ENCODE data around the gene NFIC. TPM values are rescaled to one million over a fixed set of nuclear protein-coding genes. Genes with fewer than 3 reads are reported as not detected.

NFIC gene
- polyA plus RNA-seq, 1 experiment: 5.0 TPM

GRCh38 chr19:3455393-3455955, 89.1 kb downstream of the NFIC start:
- CTCF ChIA-PET: no interaction called here
- POLR2A ChIA-PET: no interaction called here
- Histone ChIP-seq H3K4me3 (ENCODE audit: low read depth, low read length) (no peak overlapping the region), H3K27me3 (ENCODE audit: control insufficient read depth, insufficient read depth, low read length) (no peaks in the 10 kb centered on the region), H3K36me3 (ENCODE audit: control insufficient read depth, insufficient read depth, low read length) (peaks cover 42% of the 10 kb centered on the region)
- no peak for DNase-seq (ENCODE audit: low read depth)
- TF ChIP-seq CTCF (IDR thresholded peaks at IDR 0.05; ENCODE audit: insufficient read depth, low read depth, low read length): no peak

GRCh38 chr19:3455960-3456601, 89.7 kb downstream of the NFIC start:
- Histone ChIP-seq H3K27me3 (ENCODE audit: control insufficient read depth, insufficient read depth, low read length) (no peaks in the 10 kb centered on the region), H3K36me3 (ENCODE audit: control insufficient read depth, insufficient read depth, low read length) (peaks cover 42% of the 10 kb centered on the region), H3K4me3 (ENCODE audit: low read depth, low read length) (no peak overlapping the region)
- CTCF ChIA-PET: no interaction called here
- no peak for DNase-seq (ENCODE audit: low read depth)
- POLR2A ChIA-PET: no interaction called here
- no peak for TF ChIP-seq CTCF (IDR thresholded peaks at IDR 0.05; ENCODE audit: insufficient read depth, low read depth, low read length)

- no peak for DNase-seq (ENCODE audit: low read depth)
- Histone ChIP-seq H3K27me3 (ENCODE audit: control insufficient read depth, insufficient read depth, low read length) (no peaks in the 10 kb centered on the region), H3K4me3 (ENCODE audit: low read depth, low read length) (no peak overlapping the region), H3K36me3 (ENCODE audit: control insufficient read depth, insufficient read depth, low read length) (peaks cover 42% of the 10 kb centered on the region)
- TF ChIP-seq CTCF (IDR thresholded peaks at IDR 0.05; ENCODE audit: insufficient read depth, low read depth, low read length): no peak
- CTCF ChIA-PET: no interaction called here
- POLR2A ChIA-PET: no interaction called here
Observed at GRCh38 chr19:3456925-3457527, 90.6 kb downstream of the NFIC start.

- POLR2A ChIA-PET: no interaction called here
- DNase-seq (ENCODE audit: low read depth): no peak
- CTCF ChIA-PET: interaction anchor here (1.0 kb wide), 1 partner anchor 28 kb away, joined by 3 read pairs; no protein-coding TSS in a partner anchor
Observed at GRCh38 chr19:3457528-3458228, 91.3 kb downstream of the NFIC start.

More at GRCh38 chr19:3457528-3458228, 91.3 kb downstream of the NFIC start:
- TF ChIP-seq CTCF (IDR thresholded peaks at IDR 0.05; ENCODE audit: insufficient read depth, low read depth, low read length): no peak
- Histone ChIP-seq H3K36me3 (ENCODE audit: control insufficient read depth, insufficient read depth, low read length) (peaks cover 40% of the 10 kb centered on the region), H3K27me3 (ENCODE audit: control insufficient read depth, insufficient read depth, low read length) (no peaks in the 10 kb centered on the region), H3K4me3 (ENCODE audit: low read depth, low read length) (no peak overlapping the region)
